ENCODE data around the gene EEFSEC. TPM values are rescaled to one million over a fixed set of nuclear protein-coding genes. Genes with fewer than 3 reads are reported as not detected.
A peak's percentile ranks its signal among the peaks of the same experiment; 100 is the strongest.

The EEFSEC gene
- total RNA-seq, 1 experiment from 2014 or later, result 14.6 TPM

GRCh38 chr3:128237348-128238183, 84.3 kb downstream of the EEFSEC start:
- ChIA-PET CTCF (no interaction called here), POLR2A (interaction anchor here (0.8 kb wide), 1 partner anchor 9 kb away, joined by 3 read pairs; no protein-coding TSS in a partner anchor)
- H3K9me3 Mint-ChIP-seq (ENCODE audit: unreplicated experiment), result no peaks in the 10 kb centered on the region
- intact Hi-C loops (cut with micrococcal nuclease), result no loop called here
- DNase-seq (ENCODE audit: unreplicated experiment), result no peak
- no peak overlapping the region for H3K4me3 Mint-ChIP-seq (ENCODE audit: unreplicated experiment)
- no peaks in the 10 kb centered on the region for H3K4me1 Mint-ChIP-seq (ENCODE audit: insufficient read depth, unreplicated experiment)
- BruUV-seq (replicated peaks), result no TSS peak
- H3K27ac Mint-ChIP-seq (ENCODE audit: low read depth, unreplicated experiment), result peak overlapping the region; percentile 20
- no peaks in the 10 kb centered on the region for H3K36me3 Mint-ChIP-seq (ENCODE audit: insufficient read depth, unreplicated experiment)
- no peak for TF ChIP-seq CTCF (IDR thresholded peaks at IDR 0.05; ENCODE audit: unreplicated experiment)
- no peaks in the 10 kb centered on the region for H3K27me3 Mint-ChIP-seq (ENCODE audit: insufficient read depth, unreplicated experiment)

GRCh38 chr3:128238184-128238489, 84.9 kb downstream of the EEFSEC start:
- POLR2A ChIA-PET, result no interaction called here
- no peak for DNase-seq (ENCODE audit: unreplicated experiment)

GRCh38 chr3:128239304-128239703, 86.0 kb downstream of the EEFSEC start:
- no peak for TF ChIP-seq CTCF (IDR thresholded peaks at IDR 0.05; ENCODE audit: unreplicated experiment)
- DNase-seq (ENCODE audit: unreplicated experiment), result no peak
- ChIA-PET POLR2A (no interaction called here), CTCF (interaction anchor here (0.5 to 0.6 kb wide), 3 partner anchors 11 to 774 kb away, joined by 3 to 4 read pairs (median 4); no protein-coding TSS in a partner anchor)
- Mint-ChIP-seq H3K27me3 (ENCODE audit: insufficient read depth, unreplicated experiment) (no peaks in the 10 kb centered on the region), H3K36me3 (ENCODE audit: insufficient read depth, unreplicated experiment) (no peaks in the 10 kb centered on the region), H3K4me3 (ENCODE audit: unreplicated experiment) (no peak overlapping the region), H3K9me3 (ENCODE audit: unreplicated experiment) (no peaks in the 10 kb centered on the region), H3K4me1 (ENCODE audit: insufficient read depth, unreplicated experiment) (no peaks in the 10 kb centered on the region), H3K27ac (ENCODE audit: low read depth, unreplicated experiment) (no peak overlapping the region)
- intact Hi-C loops (cut with micrococcal nuclease), result no loop called here
- BruUV-seq (replicated peaks), result no TSS peak

More at GRCh38 chr3:128238184-128238489, 84.9 kb downstream of the EEFSEC start:
- no peak for TF ChIP-seq CTCF (IDR thresholded peaks at IDR 0.05; ENCODE audit: unreplicated experiment)
- intact Hi-C loops (cut with micrococcal nuclease), result no loop called here
- H3K27me3 Mint-ChIP-seq (ENCODE audit: insufficient read depth, unreplicated experiment), result no peaks in the 10 kb centered on the region
- BruUV-seq (replicated peaks), result no TSS peak
- H3K27ac Mint-ChIP-seq (ENCODE audit: low read depth, unreplicated experiment), result peak overlapping the region; percentile 20
- H3K9me3 Mint-ChIP-seq (ENCODE audit: unreplicated experiment), result no peaks in the 10 kb centered on the region
- no peaks in the 10 kb centered on the region for H3K4me1 Mint-ChIP-seq (ENCODE audit: insufficient read depth, unreplicated experiment)
- H3K4me3 Mint-ChIP-seq (ENCODE audit: unreplicated experiment), result no peak overlapping the region
- CTCF ChIA-PET, result no interaction called here
- H3K36me3 Mint-ChIP-seq (ENCODE audit: insufficient read depth, unreplicated experiment), result no peaks in the 10 kb centered on the region

- no peak for TF ChIP-seq CTCF (IDR thresholded peaks at IDR 0.05; ENCODE audit: unreplicated experiment)
- no peaks in the 10 kb centered on the region for H3K9me3 Mint-ChIP-seq (ENCODE audit: unreplicated experiment)
- POLR2A ChIA-PET, result no interaction called here
- DNase-seq (ENCODE audit: unreplicated experiment), result no peak
- H3K27ac Mint-ChIP-seq (ENCODE audit: low read depth, unreplicated experiment), result no peak overlapping the region
- CTCF ChIA-PET, result no interaction called here
- intact Hi-C loops (cut with micrococcal nuclease), result no loop called here
- no TSS peak for BruUV-seq (replicated peaks)
- H3K4me1 Mint-ChIP-seq (ENCODE audit: insufficient read depth, unreplicated experiment), result no peaks in the 10 kb centered on the region
- H3K36me3 Mint-ChIP-seq (ENCODE audit: insufficient read depth, unreplicated experiment), result no peaks in the 10 kb centered on the region
- H3K4me3 Mint-ChIP-seq (ENCODE audit: unreplicated experiment), result no peak overlapping the region
- no peaks in the 10 kb centered on the region for H3K27me3 Mint-ChIP-seq (ENCODE audit: insufficient read depth, unreplicated experiment)
Observed at GRCh38 chr3:128240232-128240631, 87.0 kb downstream of the EEFSEC start.

All from MCF 10A (cell line).